ENCODE results near the gene FRYL. TPM values are rescaled to one million over a fixed set of nuclear protein-coding genes. Genes with fewer than 3 reads are reported as not detected.

The FRYL gene
- total and polyA plus RNA-seq, 2 of the 13 experiments (the other 11 are each of a cell fraction or from before 2014, with no cell fraction given): 9.7 to 19.6 TPM

DNA sequence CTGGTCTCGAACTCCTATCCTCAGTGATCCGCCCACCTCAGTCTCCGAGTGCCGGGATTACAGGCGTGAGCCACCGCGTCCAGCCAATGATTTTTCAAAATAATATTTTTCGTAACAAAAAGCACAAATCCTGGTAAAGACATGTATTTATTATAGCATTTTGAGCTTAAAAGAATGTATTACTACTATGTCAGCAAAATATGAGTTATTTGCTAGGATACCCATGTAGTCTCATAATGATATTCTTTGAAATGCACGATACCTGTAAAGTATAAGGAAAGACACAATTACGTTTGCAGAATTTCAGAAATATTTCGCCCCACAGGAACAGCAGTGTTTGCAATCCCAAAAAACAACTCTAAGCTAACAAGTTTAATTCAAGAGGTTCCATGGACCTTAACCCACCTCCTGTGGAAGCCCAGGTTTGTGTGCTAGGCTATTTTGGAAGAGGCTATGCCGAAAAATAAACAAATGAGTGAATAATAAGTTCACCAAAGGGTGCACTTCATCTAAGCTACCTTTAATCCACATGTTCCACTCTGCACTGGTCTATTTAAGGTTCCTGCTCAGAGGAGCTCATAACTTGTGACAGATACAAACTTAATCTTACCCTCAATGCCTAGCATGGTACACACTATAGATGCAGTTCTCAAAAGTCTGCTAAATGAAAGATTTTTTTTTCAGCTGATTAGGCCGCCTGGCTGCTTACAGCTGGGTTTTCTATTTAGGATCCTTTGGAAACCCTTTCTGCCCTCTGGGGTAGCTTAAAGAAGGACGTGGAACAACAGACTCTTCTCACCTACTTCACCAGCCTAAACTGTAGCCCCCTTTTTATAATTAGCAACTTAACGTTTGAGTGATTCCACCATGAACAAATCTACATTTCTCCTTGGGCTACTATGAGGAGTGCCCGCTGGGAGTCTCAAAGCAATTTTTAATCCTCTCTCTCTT is 5.0 kb downstream of the FRYL start:
- Histone ChIP-seq H4K20me1 (ENCODE audit: insufficient read depth, low read length) (peaks cover 8% of the 10 kb centered on the region), H3K4me3 (replicated peaks in 1 of 3; ENCODE audit: insufficient read depth in 1 of 3, low read depth in 2 of 3, low read length in 3 of 3) (no peak overlapping the region), H3K4me1 (ENCODE audit: insufficient read depth, low read length) (peaks cover 38% of the 10 kb centered on the region), H2AFZ (ENCODE audit: low read length) (no peak overlapping the region), H3K79me2 (ENCODE audit: insufficient read depth, low read length) (peaks cover 84% of the 10 kb centered on the region), H3K27ac (ENCODE audit: extremely low read length, insufficient read depth, low read length) (no peak overlapping the region), H3K4me2 (ENCODE audit: low read depth, low read length) (no peak overlapping the region), H3K9me3 (ENCODE audit: low read length) (no peaks in the 10 kb centered on the region), H3K27me3 (ENCODE audit: control insufficient read depth in 1 of 2, insufficient read depth in 2 of 2, low read length in 2 of 2) (no peaks in the 10 kb centered on the region; a peak in 1 of 5 replicates), H3K9ac (ENCODE audit: insufficient read depth, low read depth, low read length) (no peak overlapping the region), H3K36me3 (replicated peaks in 1 of 2; ENCODE audit: control insufficient read depth in 1 of 2, insufficient read depth in 2 of 2, low read length in 2 of 2) (no peaks in the 10 kb centered on the region)
- ChIA-PET POLR2A (no interaction called here), CTCF (ENCODE audit: low intra/inter-chr PET ratio, low total read pairs) (no interaction called here)
- 87% methylated on average over 16 of the region's 16 CpGs for WGBS (ENCODE audit: low lambda C conversion rate)
- DNase-seq (ENCODE audit: low spot score) (no peak), ATAC-seq (no peak), FAIRE-seq (no peak)
- BruUV-seq (replicated peaks): no TSS peak
- in situ Hi-C loops (cut with HindIII; ENCODE audit: extremely low pct_ligation_motif_present, low pct_unique_long_range_greater_than_20kb): loop anchor here (25.0 kb wide), 1 partner anchor 188 kb away; no protein-coding TSS in a partner anchor
- intact Hi-C loops (cut with micrococcal nuclease; ENCODE audit: unreplicated experiment): loop anchor here (5.0 kb wide), 1 partner anchor 78 kb away; no protein-coding TSS in a partner anchor
- TF ChIP-seq MAFK (conservative IDR thresholded peaks at IDR 0.05 in 1 of 2, IDR thresholded peaks at IDR 0.05 in 1 of 2; ENCODE audit: low read length in 2 of 2) (peak; percentile 76 to 85), ZNF674 (CRISPR knock-in tag; IDR thresholded peaks at IDR 0.05; ENCODE audit: low read depth) (no peak), MAFF (IDR thresholded peaks at IDR 0.05; ENCODE audit: low read depth, low read length) (peak; percentile 76)

DNA sequence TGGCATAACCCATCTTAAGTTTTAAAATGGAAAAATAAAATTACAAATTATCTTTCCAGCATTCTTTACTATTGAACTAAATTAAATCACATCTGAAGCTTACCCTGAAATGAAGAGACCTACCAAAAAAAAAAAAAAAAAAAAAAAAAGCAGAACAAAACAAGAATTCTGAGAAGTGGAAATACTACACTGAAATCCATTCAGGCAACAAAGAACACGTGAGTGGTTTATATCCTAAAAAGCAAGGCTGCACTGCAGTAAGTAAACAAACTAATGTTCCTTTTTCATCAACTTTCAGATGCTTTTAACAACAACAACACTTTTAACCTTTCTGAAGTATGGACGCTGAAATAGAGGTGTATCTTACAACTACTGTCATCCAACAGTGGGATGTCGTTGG is 7.5 kb downstream of the FRYL start:
- H3K79me2 ChIP-seq (ENCODE audit: insufficient read depth, low read length): peaks cover 88% of the 10 kb centered on the region
- ChIA-PET POLR2A (no interaction called here), CTCF (ENCODE audit: low intra/inter-chr PET ratio, low total read pairs) (no interaction called here)
- in situ Hi-C loops (cut with HindIII; ENCODE audit: extremely low pct_ligation_motif_present, low pct_unique_long_range_greater_than_20kb) (no loop called here), intact Hi-C loops (cut with micrococcal nuclease; ENCODE audit: unreplicated experiment) (loop anchor here (5.0 kb wide), 1 partner anchor 75 kb away; no protein-coding TSS in a partner anchor)
- no peak overlapping the region for H3K9ac ChIP-seq (ENCODE audit: insufficient read depth, low read depth, low read length)
- no peak overlapping the region for H3K27ac ChIP-seq (ENCODE audit: extremely low read length, insufficient read depth, low read length)
- H3K4me2 ChIP-seq (ENCODE audit: low read depth, low read length): no peak overlapping the region
- FAIRE-seq (no peak), ATAC-seq (no peak), DNase-seq (ENCODE audit: low spot score) (no peak)
- WGBS (ENCODE audit: low lambda C conversion rate): 96% methylated on average over 3 of the region's 3 CpGs
- no peaks in the 10 kb centered on the region for H3K9me3 ChIP-seq (ENCODE audit: low read length)
- H4K20me1 ChIP-seq (ENCODE audit: insufficient read depth, low read length): peaks cover 5% of the 10 kb centered on the region
- no peak overlapping the region for H2AFZ ChIP-seq (ENCODE audit: low read length)
- no peak overlapping the region for H3K4me3 ChIP-seq (replicated peaks in 1 of 3; ENCODE audit: insufficient read depth in 1 of 3, low read depth in 2 of 3, low read length in 3 of 3)
- H3K4me1 ChIP-seq (ENCODE audit: insufficient read depth, low read length): peaks cover 29% of the 10 kb centered on the region
- TF ChIP-seq NR2F6 (IDR thresholded peaks at IDR 0.05): no peak
- no peak for TF ChIP-seq NR2F6 (CRISPR knock-in tag; IDR thresholded peaks at IDR 0.05)
- TF ChIP-seq FOXA3 (CRISPR knock-in tag; IDR thresholded peaks at IDR 0.05): no peak
- no peak for TF ChIP-seq ZNF343 (CRISPR knock-in tag; IDR thresholded peaks at IDR 0.05)
- TF ChIP-seq REXO4 (CRISPR knock-in tag; IDR thresholded peaks at IDR 0.05; ENCODE audit: borderline replicate concordance): no peak
- no peak for TF ChIP-seq ZNF251 (CRISPR knock-in tag; IDR thresholded peaks at IDR 0.05)
- no peak for TF ChIP-seq REL (CRISPR knock-in tag; conservative IDR thresholded peaks at IDR 0.05)
- TF ChIP-seq TBL1XR1 (IDR thresholded peaks at IDR 0.05; ENCODE audit: borderline replicate concordance, low read length, partially characterized antibody): no peak
- TF ChIP-seq ZNF235 (CRISPR knock-in tag; IDR thresholded peaks at IDR 0.05; ENCODE audit: borderline replicate concordance): no peak
- H3K27me3 ChIP-seq (ENCODE audit: control insufficient read depth in 1 of 2, insufficient read depth in 2 of 2, low read length in 2 of 2): no peaks in the 10 kb centered on the region
- H3K36me3 ChIP-seq (replicated peaks in 1 of 2; ENCODE audit: control insufficient read depth in 1 of 2, insufficient read depth in 2 of 2, low read length in 2 of 2): no peaks in the 10 kb centered on the region
- no TSS peak for BruUV-seq (replicated peaks)

All from HepG2 (cell line).